Measurements from ENCODE around the gene SBF2.

SBF2 gene

DNA sequence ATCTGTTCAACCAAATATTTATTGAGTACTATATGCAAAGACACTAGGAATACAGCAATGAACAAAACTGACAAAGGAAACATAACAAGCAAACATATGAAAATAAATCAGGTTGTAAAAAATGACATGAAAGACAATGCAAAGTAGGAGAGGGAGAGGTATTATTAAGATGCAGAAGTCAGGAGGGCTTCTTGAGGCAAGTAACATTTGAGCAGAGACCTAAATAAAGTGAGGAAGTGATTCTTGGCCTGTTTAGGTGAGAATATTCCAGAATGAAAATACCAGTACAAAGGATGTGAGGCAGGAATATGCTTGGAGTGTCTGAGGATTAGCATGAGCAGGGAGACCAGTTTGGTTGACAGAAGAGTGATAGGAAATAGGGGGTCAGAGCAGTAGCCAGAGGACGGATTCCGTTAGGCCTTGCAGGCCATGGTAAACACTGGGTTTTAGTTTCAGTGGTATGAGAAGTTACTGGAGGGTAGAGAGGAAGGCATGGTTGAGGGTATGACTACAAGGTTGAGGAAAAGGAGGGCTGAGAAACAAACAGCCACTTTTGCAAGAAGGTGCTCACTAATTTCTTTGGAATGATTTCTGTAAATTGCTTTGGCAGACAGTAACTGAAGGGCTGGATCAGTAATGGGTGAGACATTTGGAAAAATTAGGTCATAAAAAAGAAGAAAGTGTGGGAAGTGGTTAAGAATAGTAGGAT, 438.3 kb downstream of the SBF2 start:
- DNase-seq (ENCODE audit: insufficient read length, low spot score) (no peak), FAIRE-seq (peak; percentile 11)
- no peak for TF ChIP-seq POLR2A (IDR thresholded peaks at IDR 0.05; ENCODE audit: low read depth, low read length)

- DNase-seq (ENCODE audit: insufficient read length, low spot score) = no peak
- no peak for FAIRE-seq
- TF ChIP-seq POLR2A (IDR thresholded peaks at IDR 0.05; ENCODE audit: low read depth, low read length) = no peak
Observed at GRCh38 chr11:9853929-9854552, 440.0 kb downstream of the SBF2 start.

- FAIRE-seq (no peak), DNase-seq (ENCODE audit: insufficient read length, low spot score) (no peak)
- TF ChIP-seq POLR2A (IDR thresholded peaks at IDR 0.05; ENCODE audit: low read depth, low read length) = no peak
Observed at GRCh38 chr11:9852465-9852864, 441.6 kb downstream of the SBF2 start.

GRCh38 chr11:9851366-9851765, 442.7 kb downstream of the SBF2 start:
- FAIRE-seq = no peak
- no peak for TF ChIP-seq POLR2A (IDR thresholded peaks at IDR 0.05; ENCODE audit: low read depth, low read length)
- DNase-seq (ENCODE audit: insufficient read length, low spot score) = no peak

- FAIRE-seq (peak; percentile 23), DNase-seq (ENCODE audit: insufficient read length, low spot score) (no peak)
Observed at GRCh38 chr11:9850224-9850895, 443.7 kb downstream of the SBF2 start.

DNA sequence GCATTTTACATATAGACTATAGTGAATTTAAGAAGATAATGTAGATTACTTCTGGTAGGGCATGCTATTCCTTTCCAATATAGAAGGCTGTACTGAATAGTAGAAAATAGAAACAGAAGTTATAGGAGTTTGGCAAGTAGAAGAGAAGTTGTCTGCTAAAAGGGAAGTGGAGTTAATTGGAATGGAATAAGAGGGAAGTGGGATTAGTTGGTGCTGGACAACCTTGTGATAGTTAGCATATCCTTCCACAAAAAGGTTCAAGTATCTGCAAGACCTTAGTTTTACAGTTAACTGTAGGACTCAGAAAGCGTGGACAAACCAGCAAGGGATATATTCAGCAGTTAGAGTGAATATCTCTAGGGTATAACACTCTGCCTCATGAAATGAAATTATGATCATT, 444.6 kb downstream of the SBF2 start:
- peak; percentile 62 for FAIRE-seq
- DNase-seq (ENCODE audit: insufficient read length, low spot score) = no peak
- TF ChIP-seq POLR2A (IDR thresholded peaks at IDR 0.05; ENCODE audit: low read depth, low read length) = no peak

More at GRCh38 chr11:9850224-9850895, 443.7 kb downstream of the SBF2 start:
- no peak for TF ChIP-seq POLR2A (IDR thresholded peaks at IDR 0.05; ENCODE audit: low read depth, low read length)

- DNase-seq (ENCODE audit: insufficient read length, low spot score) (no peak), FAIRE-seq (no peak)
- no peak for TF ChIP-seq POLR2A (IDR thresholded peaks at IDR 0.05; ENCODE audit: low read depth, low read length)
Observed at GRCh38 chr11:9847636-9848035, 446.4 kb downstream of the SBF2 start.

DNA sequence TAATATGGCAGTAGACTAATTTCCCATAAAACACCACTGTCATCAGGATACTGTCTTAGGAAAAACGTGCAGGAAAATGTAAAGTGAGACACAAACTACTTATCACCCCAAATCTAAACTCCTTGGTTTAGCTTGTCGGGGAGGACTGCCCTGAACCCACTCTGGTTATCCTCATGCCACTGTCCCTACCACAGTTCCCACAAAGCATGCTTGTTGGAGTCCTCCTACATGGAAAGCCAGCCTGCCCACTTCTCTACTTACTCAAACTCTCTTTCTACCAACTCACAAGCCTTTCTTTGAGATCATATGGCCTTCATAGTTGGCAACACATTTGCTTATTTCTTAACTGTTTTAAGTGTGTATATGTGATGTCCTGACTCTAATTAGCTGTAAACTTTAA, 451.1 kb downstream of the SBF2 start:
- no peak for TF ChIP-seq POLR2A (IDR thresholded peaks at IDR 0.05; ENCODE audit: low read depth, low read length)
- no peak for FAIRE-seq

DNA sequence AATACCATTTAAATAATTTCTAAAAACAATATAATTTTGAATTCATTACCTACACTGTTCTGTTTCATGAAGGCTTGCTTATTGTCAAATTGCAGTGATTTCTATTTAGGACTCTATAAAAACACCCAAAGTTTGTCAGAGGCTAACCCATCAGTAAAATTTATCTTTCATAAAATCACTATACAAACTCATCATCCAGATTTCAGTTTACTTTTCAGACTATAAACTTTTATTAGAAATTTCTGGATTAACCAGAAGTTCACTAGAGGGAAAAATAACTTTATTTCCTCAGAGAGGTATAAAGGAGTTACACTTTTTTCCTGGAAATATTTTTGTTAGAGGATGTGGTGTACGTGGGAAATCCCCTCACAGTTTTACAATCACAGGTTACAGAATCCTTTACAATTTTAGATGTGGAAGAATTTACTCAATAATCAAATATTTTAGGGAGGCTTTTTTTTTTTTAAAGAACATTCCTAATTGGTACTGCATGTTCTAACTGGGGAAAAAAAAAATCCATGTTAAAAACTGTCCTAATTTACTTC, 453.5 kb downstream of the SBF2 start:
- DNase-seq (ENCODE audit: insufficient read length, low spot score) (no peak), FAIRE-seq (no peak)
- TF ChIP-seq POLR2A (IDR thresholded peaks at IDR 0.05; ENCODE audit: low read depth, low read length) = no peak

More for the DNA sequence above, 451.1 kb downstream of the SBF2 start:
- DNase-seq (ENCODE audit: insufficient read length, low spot score) = no peak

DNA sequence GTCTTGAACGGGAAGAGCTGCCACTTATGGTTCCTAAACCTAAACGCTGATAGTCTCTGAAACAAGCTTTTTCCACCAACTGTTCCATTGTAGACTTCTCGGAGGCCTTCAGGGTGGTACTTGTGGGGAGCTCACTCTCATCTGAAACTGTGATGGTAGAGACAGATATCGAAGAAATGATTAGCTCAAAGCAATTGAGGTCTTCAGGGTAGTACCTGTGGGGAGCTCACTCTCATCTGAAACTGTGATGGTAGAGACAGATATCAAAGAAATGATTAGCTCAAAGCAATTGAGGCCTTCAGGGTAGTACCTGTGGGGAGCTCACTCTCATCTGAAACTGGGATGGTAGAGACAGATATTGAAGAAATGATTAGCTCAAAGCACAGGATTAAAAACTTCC, 454.5 kb downstream of the SBF2 start:
- DNase-seq (ENCODE audit: insufficient read length, low spot score) (no peak), FAIRE-seq (no peak)
- TF ChIP-seq POLR2A (IDR thresholded peaks at IDR 0.05; ENCODE audit: low read depth, low read length) = no peak

DNA sequence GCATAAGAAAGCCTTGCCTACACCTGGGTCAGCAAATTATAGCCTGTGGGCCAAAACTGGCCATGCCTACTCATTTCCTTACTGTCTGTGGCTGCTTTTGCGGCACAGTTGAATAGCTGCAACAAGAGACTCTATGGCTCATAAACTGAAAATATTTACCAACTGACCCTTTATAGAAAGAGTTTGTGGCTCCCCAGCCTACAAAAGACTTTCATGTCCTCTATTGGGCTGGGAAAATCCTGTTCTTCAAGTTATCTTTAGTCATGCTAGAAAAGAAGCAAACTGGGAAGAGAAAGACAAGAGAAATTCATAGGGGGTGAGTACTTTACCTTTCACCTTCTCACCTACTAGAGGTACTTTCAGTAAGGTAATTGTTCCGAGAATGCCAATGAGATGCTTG, 455.1 kb downstream of the SBF2 start:
- no peak for TF ChIP-seq POLR2A (IDR thresholded peaks at IDR 0.05; ENCODE audit: low read depth, low read length)
- peak; percentile 98 for FAIRE-seq
- no peak for DNase-seq (ENCODE audit: insufficient read length, low spot score)

- TF ChIP-seq POLR2A (IDR thresholded peaks at IDR 0.05; ENCODE audit: low read depth, low read length) = no peak
- no peak for DNase-seq (ENCODE audit: insufficient read length, low spot score)
- FAIRE-seq = peak; percentile 62
Observed at GRCh38 chr11:9838229-9838628, 455.8 kb downstream of the SBF2 start.

GRCh38 chr11:9834291-9834690, 459.7 kb downstream of the SBF2 start:
- DNase-seq (ENCODE audit: insufficient read length, low spot score) = no peak
- TF ChIP-seq POLR2A (IDR thresholded peaks at IDR 0.05; ENCODE audit: low read depth, low read length) = no peak
- no peak for FAIRE-seq

DNA sequence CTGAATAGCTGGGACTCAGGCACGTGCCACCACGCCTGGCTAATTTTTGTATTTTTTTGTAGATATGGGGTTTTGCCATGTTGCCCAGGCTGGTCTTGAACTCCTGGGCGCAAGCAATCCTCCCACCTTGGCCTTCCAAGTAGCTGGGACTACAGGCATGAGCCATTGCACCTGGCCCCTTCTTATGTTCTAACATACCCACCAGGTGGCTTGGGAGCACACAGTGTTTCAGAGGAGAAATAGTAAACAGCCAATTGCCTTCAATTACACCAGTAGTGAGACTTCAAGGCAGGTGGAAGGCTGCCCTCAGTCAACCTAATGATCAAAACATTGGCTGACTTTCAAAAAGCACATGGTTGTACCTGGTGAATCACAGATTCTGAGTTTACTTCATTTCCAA, 462.9 kb downstream of the SBF2 start:
- FAIRE-seq = no peak
- no peak for DNase-seq (ENCODE audit: insufficient read length, low spot score)
- TF ChIP-seq POLR2A (IDR thresholded peaks at IDR 0.05; ENCODE audit: low read depth, low read length) = no peak

All from H54 (cell line).